ENCODE measurements around the gene SUGCT. TPM values are rescaled to one million over a fixed set of nuclear protein-coding genes. Genes with fewer than 3 reads are reported as not detected.

SUGCT gene
- total RNA-seq, 1 experiment from 2014 or later: 5.4 TPM

DNA sequence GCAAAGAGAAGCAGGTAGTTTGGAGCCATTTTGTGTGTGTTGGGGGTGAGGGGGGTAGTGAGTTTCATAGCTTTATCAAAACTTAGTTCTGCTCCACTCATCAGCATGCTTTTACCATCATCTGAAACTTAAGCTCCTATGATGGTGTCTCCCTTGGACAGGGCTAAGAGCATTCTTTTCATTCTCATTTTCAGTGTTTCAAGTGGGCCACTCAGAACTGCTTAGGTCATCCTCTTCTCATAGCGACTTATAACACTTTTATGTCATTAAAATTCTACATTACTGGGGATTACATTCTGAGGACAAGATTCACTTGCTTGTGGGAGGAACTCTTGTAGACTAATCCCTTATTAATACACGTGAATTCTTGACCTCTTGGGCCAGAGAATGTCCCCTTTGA, 649.4 kb downstream of the SUGCT start:
- no peak for DNase-seq
- no peaks in the 10 kb centered on the region for H3K27me3 Mint-ChIP-seq (ENCODE audit: low read depth)
- H3K56ac ChIP-seq (ENCODE audit: insufficient read length, low read depth, low read length): no peak overlapping the region
- no peaks in the 10 kb centered on the region for H3K9me3 ChIP-seq (ENCODE audit: control insufficient read depth, low read depth, low read length)
- no peaks in the 10 kb centered on the region for H3K9me3 Mint-ChIP-seq
- H3K18ac ChIP-seq (ENCODE audit: insufficient read length, low read depth, low read length): no peak overlapping the region
- H3K4me2 ChIP-seq (ENCODE audit: insufficient read depth, insufficient read length, low read length): no peak overlapping the region
- no peaks in the 10 kb centered on the region for H3K79me2 ChIP-seq (ENCODE audit: insufficient read depth, low read length)
- TF ChIP-seq, protein P1, sequence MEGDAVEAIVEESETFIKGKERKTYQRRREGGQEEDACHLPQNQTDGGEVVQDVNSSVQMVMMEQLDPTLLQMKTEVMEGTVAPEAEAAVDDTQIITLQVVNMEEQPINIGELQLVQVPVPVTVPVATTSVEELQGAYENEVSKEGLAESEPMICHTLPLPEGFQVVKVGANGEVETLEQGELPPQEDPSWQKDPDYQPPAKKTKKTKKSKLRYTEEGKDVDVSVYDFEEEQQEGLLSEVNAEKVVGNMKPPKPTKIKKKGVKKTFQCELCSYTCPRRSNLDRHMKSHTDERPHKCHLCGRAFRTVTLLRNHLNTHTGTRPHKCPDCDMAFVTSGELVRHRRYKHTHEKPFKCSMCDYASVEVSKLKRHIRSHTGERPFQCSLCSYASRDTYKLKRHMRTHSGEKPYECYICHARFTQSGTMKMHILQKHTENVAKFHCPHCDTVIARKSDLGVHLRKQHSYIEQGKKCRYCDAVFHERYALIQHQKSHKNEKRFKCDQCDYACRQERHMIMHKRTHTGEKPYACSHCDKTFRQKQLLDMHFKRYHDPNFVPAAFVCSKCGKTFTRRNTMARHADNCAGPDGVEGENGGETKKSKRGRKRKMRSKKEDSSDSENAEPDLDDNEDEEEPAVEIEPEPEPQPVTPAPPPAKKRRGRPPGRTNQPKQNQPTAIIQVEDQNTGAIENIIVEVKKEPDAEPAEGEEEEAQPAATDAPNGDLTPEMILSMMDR (conservative IDR thresholded peaks at IDR 0.05): no peak
- WGBS (ENCODE audit: extremely low coverage, insufficient read length, low lambda C conversion rate): no CpG with 5 or more reads among the region's 2 CpGs
- no peak overlapping the region for H3K14ac ChIP-seq (ENCODE audit: insufficient read depth, low read length)
- no peak overlapping the region for H3K4ac ChIP-seq (ENCODE audit: low read depth, low read length)
- H3K4me1 Mint-ChIP-seq: no peaks in the 10 kb centered on the region
- no peaks in the 10 kb centered on the region for H3K36me3 Mint-ChIP-seq (ENCODE audit: insufficient read depth in 1 of 3, low read depth in 3 of 3)
- no peak overlapping the region for H2BK15ac ChIP-seq (ENCODE audit: low read depth, low read length)
- H3K4me1 ChIP-seq (ENCODE audit: insufficient read depth, low read length): no peaks in the 10 kb centered on the region
- H2AFZ ChIP-seq (ENCODE audit: low read length): no peak overlapping the region
- no peak overlapping the region for H2BK20ac ChIP-seq (ENCODE audit: low read depth, low read length, poor library complexity, severe bottlenecking)
- no peak overlapping the region for H2BK12ac ChIP-seq (ENCODE audit: insufficient read length, low read depth, low read length)
- no peaks in the 10 kb centered on the region for H3K23me2 ChIP-seq (ENCODE audit: insufficient read length, low read depth, low read length, poor library complexity, severe bottlenecking)
- no peak overlapping the region for H4K91ac ChIP-seq (ENCODE audit: insufficient read length, low read depth, low read length)
- H4K8ac ChIP-seq (replicated peaks; ENCODE audit: insufficient read length, low read depth, low read length): no peak overlapping the region
- no peaks in the 10 kb centered on the region for H4K20me1 ChIP-seq (ENCODE audit: control insufficient read depth, insufficient read depth, insufficient read length)
- no peak overlapping the region for H4K5ac ChIP-seq (ENCODE audit: insufficient read length, low read depth, low read length)
- H3T11ph ChIP-seq (ENCODE audit: low read length): no peak overlapping the region
- H3K27ac Mint-ChIP-seq: no peak overlapping the region
- no peak overlapping the region for H3K9ac ChIP-seq (ENCODE audit: extremely low read depth, insufficient read length, low read length)
- no peak overlapping the region for H3K27ac ChIP-seq (ENCODE audit: insufficient read length, low read depth, low read length)
- no peak overlapping the region for H2BK5ac ChIP-seq (ENCODE audit: insufficient read length, low read length)
- H3K27me3 ChIP-seq (ENCODE audit: insufficient read depth, low read length): no peaks in the 10 kb centered on the region
- H2BK120ac ChIP-seq (ENCODE audit: low read depth, low read length, poor library complexity, severe bottlenecking): no peak overlapping the region
- H2AK5ac ChIP-seq (ENCODE audit: insufficient read length, low read length): no peak overlapping the region
- no peak overlapping the region for H3K23ac ChIP-seq (ENCODE audit: insufficient read length, low read depth, low read length)
- no peak overlapping the region for H3K4me3 Mint-ChIP-seq
- H3K79me1 ChIP-seq (ENCODE audit: insufficient read depth, low read depth, low read length, poor library complexity, severe bottlenecking): no peaks in the 10 kb centered on the region
